Subcutaneous adipose tissue (tissue), 4 donors: ENCODE data around the gene ARHGAP18. TPM values are rescaled to one million over a fixed set of nuclear protein-coding genes. Genes with fewer than 3 reads are reported as not detected.

Experiments used
- total RNA-seq, 4 donors: library from RNA; depleted of rRNA; stranded (reverse); fragments of >200 nt; gene quantifications; one replicate each; pipeline ENCODE4 v1.1.0, GENCODE V29; 2016
- TF ChIP-seq, protein P1 (sequence below): fragments of 450-650 bp; IDR thresholded peaks from one replicate; pipeline ENCODE4 v1.5.1; 2016; ENCODE audit warnings: low read depth, mild to moderate bottlenecking, control low read depth, antibody characterized with exemption, moderate library complexity

ARHGAP18 gene
- total RNA-seq, 4 donors from 2014 or later = 20.7 to 44.2 (median 29.7) TPM

DNA sequence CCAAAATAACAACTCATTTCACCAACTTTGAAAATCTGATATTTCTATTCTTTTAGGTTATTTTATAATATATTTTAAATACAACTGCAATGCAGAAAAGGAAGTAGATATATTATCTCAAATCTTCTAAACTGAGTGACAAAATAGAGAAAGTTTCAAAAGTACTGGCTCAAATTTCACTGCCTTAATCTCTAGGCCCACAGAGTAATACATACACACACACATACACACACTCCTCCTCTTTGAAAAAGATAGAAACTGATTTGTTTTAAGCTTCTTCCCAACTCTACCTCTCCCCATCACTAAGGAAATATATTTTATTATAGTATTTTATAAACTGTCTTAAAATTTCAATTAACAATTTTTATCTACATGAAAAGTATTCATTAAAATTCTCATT, 36.2 kb downstream of the ARHGAP18 start:
- TF ChIP-seq, protein P1, sequence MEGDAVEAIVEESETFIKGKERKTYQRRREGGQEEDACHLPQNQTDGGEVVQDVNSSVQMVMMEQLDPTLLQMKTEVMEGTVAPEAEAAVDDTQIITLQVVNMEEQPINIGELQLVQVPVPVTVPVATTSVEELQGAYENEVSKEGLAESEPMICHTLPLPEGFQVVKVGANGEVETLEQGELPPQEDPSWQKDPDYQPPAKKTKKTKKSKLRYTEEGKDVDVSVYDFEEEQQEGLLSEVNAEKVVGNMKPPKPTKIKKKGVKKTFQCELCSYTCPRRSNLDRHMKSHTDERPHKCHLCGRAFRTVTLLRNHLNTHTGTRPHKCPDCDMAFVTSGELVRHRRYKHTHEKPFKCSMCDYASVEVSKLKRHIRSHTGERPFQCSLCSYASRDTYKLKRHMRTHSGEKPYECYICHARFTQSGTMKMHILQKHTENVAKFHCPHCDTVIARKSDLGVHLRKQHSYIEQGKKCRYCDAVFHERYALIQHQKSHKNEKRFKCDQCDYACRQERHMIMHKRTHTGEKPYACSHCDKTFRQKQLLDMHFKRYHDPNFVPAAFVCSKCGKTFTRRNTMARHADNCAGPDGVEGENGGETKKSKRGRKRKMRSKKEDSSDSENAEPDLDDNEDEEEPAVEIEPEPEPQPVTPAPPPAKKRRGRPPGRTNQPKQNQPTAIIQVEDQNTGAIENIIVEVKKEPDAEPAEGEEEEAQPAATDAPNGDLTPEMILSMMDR = no peak

DNA sequence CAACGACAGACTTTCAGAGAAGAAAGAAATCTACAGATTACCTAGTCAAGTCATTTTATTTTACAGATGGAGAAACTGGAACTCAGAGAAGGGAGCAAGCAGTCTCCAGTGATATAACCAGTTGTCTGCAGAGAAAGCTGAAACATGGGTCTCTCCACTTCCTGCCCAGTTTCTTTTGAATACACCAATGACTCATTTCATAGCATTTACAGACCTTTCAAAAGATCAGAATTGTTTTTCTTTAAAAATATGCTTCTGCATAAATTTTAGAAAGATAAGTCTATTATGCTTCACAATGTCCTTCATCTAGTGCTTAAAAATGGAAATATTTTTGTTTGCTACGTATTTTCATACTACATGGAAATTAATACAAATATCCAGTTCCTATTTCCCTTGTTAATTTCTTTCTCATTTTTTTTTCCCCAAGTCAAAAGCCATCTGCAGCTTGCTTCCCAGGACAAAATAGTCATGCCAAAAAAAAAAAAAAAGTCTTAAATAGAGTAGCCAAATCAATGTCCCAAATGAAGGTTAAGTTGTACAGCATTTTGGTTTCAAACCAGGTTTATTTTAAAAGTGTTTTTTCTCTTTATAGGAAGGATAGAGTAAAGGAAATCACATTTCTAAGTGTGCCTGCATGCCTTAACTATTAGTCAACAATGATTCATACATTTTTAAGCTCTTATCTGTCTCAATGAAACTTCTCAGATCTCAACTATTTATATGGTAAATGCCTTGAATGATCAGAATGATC, 36.9 kb downstream of the ARHGAP18 start:
- TF ChIP-seq, protein P1 = no peak

DNA sequence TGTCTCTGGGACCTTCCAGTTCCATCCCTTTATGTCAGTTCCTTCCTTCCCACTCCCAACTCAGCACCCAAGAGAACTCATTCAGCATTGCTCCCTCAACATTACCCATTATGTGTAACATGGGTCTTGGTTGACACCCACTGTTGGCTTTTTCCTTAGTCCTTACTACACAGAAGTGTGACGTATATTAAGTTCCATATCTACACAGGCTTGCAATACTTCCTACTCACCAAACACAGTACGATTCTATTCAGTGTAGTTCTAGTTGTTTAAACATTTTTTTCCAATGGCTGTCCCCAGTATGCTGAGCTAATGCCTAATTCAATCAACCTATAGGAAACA, 37.7 kb downstream of the ARHGAP18 start:
- TF ChIP-seq, protein P1 = no peak

DNA sequence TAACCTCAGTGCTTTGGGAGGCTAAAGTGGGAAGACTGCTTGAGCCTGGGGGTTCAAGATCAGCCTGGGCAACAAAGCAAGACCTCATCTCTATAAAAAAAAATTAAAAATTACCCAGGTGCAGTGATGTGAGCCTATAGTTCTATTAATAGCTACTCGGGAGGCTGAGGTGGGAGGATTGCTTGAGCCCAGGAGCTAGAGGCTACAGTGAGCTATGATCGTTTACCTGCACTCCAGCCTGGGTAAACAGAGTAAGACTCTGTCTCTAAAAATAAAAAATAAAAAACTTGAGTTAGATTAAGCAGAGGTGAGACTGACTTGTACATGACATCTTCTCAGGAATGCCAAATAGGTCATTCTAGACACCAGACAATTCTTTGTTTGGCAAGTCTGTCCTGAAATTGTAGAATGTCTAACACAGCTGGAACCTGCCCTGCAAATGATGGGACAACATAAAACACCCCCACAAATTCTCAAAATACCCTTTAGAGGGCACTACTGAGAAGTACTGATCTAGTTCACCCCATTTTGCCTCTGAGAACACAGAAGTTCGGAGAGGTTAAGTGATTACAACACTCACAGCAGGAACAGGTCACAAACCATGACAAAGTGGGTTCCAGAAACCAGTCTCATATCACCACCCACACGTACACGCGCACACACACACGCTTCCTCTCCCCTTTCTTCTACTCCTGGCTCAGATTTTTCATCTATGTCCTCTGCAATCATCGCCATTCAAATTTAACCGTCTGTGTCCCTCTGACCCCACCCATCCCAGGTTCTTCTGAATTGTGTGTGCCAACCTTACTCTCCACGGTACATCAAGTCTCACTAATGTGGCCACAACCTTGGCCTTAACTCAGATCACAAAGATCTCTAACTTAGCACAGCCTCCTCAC, 38.3 kb downstream of the ARHGAP18 start:
- TF ChIP-seq, protein P1 = no peak

DNA sequence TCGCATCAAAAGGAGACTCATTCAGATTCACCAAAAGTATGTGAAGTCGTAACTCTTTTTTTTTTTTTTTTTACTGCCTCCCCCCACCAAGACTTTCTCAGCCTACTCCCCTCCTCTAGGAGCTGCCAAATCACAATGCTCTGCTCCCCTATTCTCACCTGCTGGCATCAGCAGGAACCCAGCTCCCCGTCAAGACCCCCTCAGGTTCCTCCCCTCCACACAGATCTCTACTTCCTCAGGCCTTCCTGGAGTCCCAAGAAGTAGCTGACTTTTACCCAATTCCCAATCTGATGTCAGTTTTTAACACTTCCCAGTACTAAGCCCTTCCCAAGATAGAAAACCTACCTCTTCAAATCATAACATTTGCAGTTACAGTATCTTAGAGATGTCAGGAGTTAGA, 39.3 kb downstream of the ARHGAP18 start:
- TF ChIP-seq, protein P1 = no peak

DNA sequence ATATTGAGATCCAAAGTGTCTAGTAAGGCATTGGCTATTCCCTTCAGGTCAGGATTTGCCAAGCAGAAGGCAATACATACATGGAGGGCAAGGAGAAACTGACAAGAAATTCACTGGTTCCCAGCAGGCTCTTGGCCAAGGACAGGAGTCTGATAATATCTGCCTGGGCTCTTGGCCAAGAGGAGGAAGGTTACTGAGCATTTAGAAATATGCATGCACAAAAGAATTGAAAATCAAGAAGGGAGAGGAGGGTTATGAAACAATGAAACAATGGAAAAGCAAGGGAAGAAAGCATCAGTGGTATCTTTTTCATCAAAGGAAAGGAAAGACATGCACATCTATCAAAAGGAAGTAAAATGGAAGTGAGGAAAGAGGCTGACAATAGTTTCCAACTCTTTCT, 42.4 kb downstream of the ARHGAP18 start:
- TF ChIP-seq, protein P1 = no peak

DNA sequence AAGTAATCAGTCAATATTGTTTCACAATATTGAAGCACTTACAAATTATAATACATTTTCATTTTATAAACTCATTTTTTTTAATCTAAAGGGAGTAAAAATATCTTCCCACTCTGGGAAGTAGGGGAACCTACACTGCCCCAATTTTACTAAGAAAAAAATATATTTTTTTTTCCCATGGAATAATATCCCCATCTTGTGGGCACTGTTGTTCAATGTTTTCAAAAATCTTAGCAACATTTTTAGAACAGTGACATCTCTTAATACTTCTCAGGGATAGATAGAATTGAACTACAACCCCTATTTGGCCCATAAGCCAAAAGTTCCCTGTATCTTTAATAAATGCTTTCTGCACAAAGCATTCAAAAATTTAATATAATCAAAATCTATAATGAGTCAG, 42.9 kb downstream of the ARHGAP18 start:
- TF ChIP-seq, protein P1 = no peak
